Measurements from ENCODE around the gene VDR.

GRCh38 chr12:47931187-47931586 lies 26.4 kb upstream of the VDR start:
- TF ChIP-seq SUZ12 (IDR thresholded peaks at IDR 0.05; ENCODE audit: extremely low read depth, insufficient read depth, insufficient read length) (no peak), ZNF274 (IDR thresholded peaks at IDR 0.05; ENCODE audit: low read depth, low read length) (no peak), YY1 (IDR thresholded peaks at IDR 0.05; ENCODE audit: insufficient read depth, insufficient read length) (no peak)

Measured in NT2/D1 (cell line).